Left colon (tissue), 2 donors: ENCODE measurements around the gene EAF2. TPM values are rescaled to one million over a fixed set of nuclear protein-coding genes. Genes with fewer than 3 reads are reported as not detected.

Source experiments
- ATAC-seq: fragments of 200-7000 bp; cut with Tn5 transposase; one replicate; pipeline ENCODE4 v1.9.1; 2020; ENCODE audit warnings: mild to moderate bottlenecking, moderate library complexity
- DNase-seq, 2 donors: peaks; one replicate each; pipeline ENCODE4 v3.0.0-alpha.2; 2020
- intact Hi-C, 2 donors: fragments of 100-400 bp; cut with DNase I in 1 of 2; cut with micrococcal nuclease in 1 of 2; formaldehyde crosslinking; loops; one replicate each; pipeline versions ENCODE4 v1.11.2 to v1.14.0; 2022; cut with DNase I, micrococcal nuclease
- long read RNA-seq: library from polyadenylated mRNA; unstranded; transcript quantifications from one replicate; pipeline ENCODE4 v2.0.0, GENCODE V29; 2021
- total RNA-seq, 2 donors: library from RNA; stranded (reverse); fragmentation: NEBNext Ultra II Directional; extraction: Animal tissue kit (Norgen Biotek cat#: 25700); gene quantifications; one replicate each; pipeline ENCODE4 v1.2.1, GENCODE V29; 2021
- donor health status: DM: no; HTN: no; CAD: no.
- donor health status: DM: yes; HTN: yes; CAD: no.

EAF2 gene
- total RNA-seq, result 1 to 10 TPM; 5.2 to 9.7 TPM
- long read RNA-seq, partial matches to known transcripts, result 0 of 2 reads
- long read RNA-seq, other reads (novel, unspliced or antisense), result 1 of 2 reads

DNA sequence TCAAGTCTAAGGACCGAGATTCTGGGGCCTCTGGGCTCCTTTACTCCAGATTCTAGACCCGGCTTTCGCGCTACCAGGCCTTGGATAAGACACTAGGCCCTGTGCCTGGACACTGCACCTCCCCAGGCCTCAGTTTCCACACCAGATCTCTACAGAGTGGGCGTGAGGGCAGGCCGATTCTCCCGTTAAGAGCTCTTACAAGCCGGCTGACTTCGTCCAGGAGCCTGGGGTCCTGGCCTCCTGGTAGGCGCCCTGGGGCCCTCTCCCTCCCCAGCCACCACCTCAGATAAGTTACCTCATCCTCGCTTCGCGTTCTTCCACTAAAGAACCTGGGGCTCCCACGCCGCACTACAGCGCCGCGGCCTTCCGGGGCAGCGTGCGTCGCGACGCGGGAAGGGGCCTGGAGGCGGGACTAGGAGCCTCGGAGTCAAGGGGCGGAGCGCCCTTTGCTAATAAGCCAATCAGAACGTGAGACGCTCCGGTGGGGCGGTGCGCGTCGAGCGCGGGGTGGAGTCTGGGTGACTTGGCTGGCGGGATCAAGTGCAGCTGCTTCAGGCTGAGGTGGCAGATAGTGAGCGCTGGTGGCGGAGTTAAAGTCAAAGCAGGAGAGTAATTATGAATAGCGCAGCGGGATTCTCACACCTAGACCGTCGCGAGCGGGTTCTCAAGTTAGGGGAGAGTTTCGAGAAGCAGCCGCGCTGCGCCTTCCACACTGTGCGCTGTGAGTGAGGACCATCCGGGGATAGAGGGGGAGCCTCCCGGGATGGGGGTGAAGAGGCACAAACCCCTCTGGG is at the start of gene EAF2, which contains the start of gene IQCB1:
Gene EAF2, plus strand, starts transcription at position 539 of the 794 bp plus-strand sequence. Its CDS starts 77 bp downstream, at position 616.
Gene IQCB1, minus strand, starts transcription at position 390 of the 794 bp plus-strand sequence. CDS start 6,100 bp downstream, outside the sequence.
- DNase-seq (peak; percentile 97 to 98), ATAC-seq (peak; percentile 99)
- intact Hi-C loops, result no loop called here

DNA sequence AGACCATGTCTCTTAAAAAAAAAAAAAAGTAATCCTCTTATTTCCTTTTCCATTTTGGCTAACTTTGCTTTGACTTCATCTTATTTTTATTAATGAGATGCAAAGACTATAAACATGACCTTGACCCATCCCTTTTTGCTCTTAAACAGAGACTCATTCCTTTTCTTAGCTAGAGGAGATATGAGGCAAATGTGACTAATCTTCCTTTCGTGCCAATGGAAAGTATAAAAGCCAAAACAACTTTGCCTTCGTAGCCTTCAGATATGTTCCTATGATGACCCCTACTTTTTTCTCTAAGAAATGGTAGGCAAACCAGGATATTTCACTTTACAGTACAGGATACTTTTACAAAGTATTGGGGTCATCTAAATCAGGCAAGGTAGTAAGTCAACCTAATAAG is 48.5 kb upstream of the EAF2 start:
- DNase-seq (no peak), ATAC-seq (no peak)
- intact Hi-C loops, result no loop called here

- intact Hi-C loops, result no loop called here
- ATAC-seq, result no peak
- no peak for DNase-seq
These were observed 41.9 kb upstream of the EAF2 start for GRCh38 chr3:121793078-121793477.

DNA sequence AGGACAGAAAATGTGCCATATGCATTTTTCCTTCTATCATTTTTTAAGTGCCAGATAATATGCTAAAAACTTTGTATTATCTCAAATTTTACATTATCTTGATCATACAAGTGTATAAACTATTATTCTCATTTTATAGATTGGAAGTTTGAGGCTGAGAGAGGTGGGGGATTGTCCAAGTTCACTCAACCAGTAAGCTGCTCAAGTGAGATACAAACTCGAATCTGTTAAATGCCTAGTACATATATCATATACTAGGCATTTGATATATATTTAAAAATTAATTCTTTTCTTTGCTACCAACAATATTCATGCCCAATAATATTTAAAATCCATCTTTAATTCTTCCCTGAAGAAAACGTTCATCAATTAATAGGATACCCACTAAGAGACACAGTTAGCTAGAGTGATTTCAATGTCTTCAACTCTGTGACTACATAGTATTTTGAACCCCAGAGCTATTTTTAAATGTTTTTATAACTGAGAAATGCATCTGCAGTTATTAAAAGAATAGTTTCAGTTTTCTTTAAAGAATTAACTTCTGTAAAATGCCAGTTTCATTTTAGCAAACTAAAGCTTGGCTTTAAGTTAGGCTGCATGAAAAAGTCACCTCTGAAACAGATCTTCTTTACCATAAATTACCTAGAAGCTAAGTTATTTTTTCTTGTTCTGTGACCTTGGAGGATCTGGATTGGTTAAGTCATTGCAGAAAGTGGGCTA is 40.6 kb upstream of the EAF2 start:
- no peak for ATAC-seq
- intact Hi-C loops, result no loop called here
- no peak for DNase-seq

- DNase-seq (no peak), ATAC-seq (no peak)
- intact Hi-C loops, result no loop called here
These were observed 38.0 kb upstream of the EAF2 start for GRCh38 chr3:121796970-121797369.

- ATAC-seq, result no peak
These were observed 34.1 kb upstream of the EAF2 start for GRCh38 chr3:121800906-121801305.

DNA sequence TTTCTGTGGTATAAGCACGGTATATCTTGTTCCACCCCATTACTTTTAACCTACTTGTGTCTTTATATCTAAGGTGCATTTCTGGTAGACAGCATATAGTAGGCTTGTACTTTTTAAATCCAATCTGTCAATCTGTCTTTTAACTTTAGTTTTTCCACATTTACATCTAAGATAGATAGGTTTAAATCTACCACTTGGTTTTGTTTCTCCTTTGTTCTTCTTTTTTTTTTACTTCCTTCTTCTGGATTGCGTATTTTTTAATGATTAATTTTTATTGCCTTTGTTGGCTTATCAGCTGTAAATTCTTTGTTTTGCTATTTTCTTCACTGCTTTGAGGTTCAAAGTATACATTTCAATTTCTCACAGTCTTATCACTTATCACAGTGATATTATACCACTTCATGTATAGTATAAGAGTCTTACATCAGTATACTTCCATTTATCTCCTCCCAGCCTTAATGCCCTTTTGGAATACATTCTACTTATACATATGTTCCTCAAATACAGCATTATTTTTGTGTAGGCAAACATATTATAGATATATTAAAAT is 31.2 kb upstream of the EAF2 start:
- ATAC-seq, result peak; percentile 93
- DNase-seq, result no peak
- intact Hi-C loops, result no loop called here

More at GRCh38 chr3:121800906-121801305, 34.1 kb upstream of the EAF2 start:
- DNase-seq, result no peak
- intact Hi-C loops, result no loop called here

GRCh38 chr3:121809249-121809648 is 25.8 kb upstream of the EAF2 start:
- no peak for ATAC-seq
- intact Hi-C loops, result no loop called here
- DNase-seq, result no peak

DNA sequence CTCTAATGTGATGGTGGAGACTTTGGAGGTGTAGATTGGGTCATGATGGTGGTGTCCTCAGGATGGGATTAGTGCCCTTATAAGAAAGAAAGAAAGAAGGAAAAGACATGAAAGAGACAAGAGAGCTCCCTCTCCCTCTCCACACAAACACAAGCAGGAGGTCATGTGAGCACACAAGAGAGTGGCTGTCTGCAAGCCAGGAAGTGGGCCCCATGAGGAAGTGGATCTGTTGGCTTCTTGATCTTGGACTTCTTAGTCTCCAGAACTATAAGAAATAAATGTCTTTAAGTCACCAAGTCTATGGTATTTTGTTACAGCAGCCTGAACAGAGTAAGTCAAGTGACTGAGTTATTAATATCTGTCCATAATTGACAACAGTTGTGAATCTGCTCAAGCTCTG is 17.3 kb upstream of the EAF2 start:
- no peak for DNase-seq
- ATAC-seq, result no peak
- intact Hi-C loops, result no loop called here

- DNase-seq (no peak), ATAC-seq (no peak)
- intact Hi-C loops, result no loop called here
These were observed 16.4 kb upstream of the EAF2 start for GRCh38 chr3:121818578-121818977.

- DNase-seq (no peak), ATAC-seq (no peak)
- intact Hi-C loops, result no loop called here
These were observed 15.8 kb upstream of the EAF2 start for GRCh38 chr3:121819236-121819635.

GRCh38 chr3:121821421-121822199 is 13.4 kb upstream of the EAF2 start:
- intact Hi-C loops, result no loop called here
- no peak for ATAC-seq

DNA sequence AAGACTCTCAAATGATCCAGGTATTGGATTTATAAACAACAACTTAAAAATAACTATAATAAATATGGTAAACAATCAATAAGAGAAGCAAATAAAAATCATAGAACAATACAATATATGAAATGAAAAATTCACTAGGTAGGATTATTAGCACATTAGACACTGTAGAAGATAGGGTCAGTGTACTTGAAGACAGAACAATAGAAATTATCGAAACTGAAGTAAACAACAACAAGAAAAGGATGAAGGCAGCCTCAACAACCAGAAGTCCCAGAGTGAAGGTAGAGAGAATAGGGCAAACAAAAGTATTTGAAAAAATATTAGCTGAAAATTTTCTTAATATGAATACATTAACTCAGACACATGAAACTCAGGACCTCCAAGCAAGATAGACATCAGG is 12.0 kb upstream of the EAF2 start:
- DNase-seq (no peak), ATAC-seq (no peak)
- intact Hi-C loops, result no loop called here

More at GRCh38 chr3:121821421-121822199, 13.4 kb upstream of the EAF2 start:
- no peak for DNase-seq

DNA sequence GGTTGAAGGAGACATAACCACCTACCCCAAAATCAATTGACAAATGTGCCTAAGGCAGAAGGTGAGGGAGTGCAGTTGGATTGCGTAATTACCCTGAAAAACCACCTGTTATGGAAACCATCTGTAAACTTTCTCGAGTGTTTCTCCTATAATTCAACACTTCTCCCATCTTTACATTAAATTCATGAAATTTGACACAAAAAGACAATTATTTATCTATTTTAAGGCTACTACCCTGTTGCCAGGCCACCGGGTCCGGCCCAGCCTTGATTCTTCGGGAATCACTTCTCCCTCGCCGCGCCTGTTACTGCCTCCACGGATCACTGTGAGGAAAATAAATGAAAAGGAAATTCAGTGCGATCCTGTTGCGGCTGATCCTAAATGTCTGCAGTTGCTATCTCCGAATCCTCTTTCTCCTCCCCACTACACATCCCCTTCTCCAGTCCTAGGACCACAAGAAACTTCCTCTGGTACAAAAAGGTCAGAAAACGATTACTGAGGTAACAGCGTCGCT is 795 bp upstream of the EAF2 start:
- peak; percentile 12 for ATAC-seq

GRCh38 chr3:121835465-121835801 is 424 bp downstream of the EAF2 start:
- ATAC-seq, result peak; percentile 49
- DNase-seq, result no peak
- intact Hi-C loops, result no loop called here

More for the DNA sequence above, 795 bp upstream of the EAF2 start:
- intact Hi-C loops, result no loop called here
- DNase-seq, result peak in 1 of 2 donors; percentile 41

DNA sequence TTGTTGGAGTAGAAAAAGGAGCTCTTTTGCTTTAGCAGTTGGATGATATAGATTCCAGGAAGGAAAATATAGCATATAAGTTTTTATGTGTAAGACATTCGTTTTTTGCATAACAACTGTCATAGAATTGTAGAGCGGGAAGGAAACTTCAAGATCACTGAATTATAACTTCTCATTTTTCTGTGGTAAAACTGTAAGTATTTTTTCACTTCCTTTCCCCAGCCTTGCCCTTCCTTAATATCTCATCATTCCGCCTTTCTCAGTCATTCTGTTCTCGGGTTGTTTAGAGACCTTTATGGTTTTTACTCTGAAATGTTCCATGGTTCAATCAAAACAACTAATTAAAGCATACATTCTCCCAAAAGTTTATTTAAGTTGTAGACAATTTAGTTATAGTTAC is 1.1 kb downstream of the EAF2 start:
- no peak for DNase-seq
- ATAC-seq, result no peak
- intact Hi-C loops, result no loop called here

- intact Hi-C loops, result no loop called here
- no peak for ATAC-seq
- DNase-seq, result no peak
These were observed 1.5 kb downstream of the EAF2 start for GRCh38 chr3:121836481-121836880.

GRCh38 chr3:121839962-121840361 is 5.0 kb downstream of the EAF2 start:
- ATAC-seq (no peak), DNase-seq (no peak)
- intact Hi-C loops, result no loop called here

DNA sequence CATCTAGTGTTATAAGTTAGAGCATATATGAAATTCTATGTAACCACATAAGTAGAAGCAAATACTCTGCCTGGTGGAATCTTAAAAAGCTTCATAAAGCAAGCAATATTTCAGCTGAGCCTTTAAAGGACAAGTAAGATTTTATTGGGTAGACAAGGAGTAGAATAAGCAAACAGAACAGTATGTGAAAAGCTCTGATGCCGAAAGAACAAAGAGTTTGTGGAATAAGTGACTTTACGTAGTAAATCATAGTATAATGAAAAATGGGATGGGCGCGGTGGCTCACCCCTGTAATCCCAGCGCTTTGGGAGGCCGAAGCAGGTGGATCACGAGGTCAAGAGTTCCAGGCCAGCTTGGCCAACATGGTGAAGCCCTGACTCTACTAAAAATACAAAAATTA is 9.9 kb downstream of the EAF2 start:
- ATAC-seq (no peak), DNase-seq (no peak)
- intact Hi-C loops, result no loop called here
